Stimulated activated CD4-positive, alpha-beta T cell treated with anti-CD3 and anti-CD28 coated beads, TNF-alpha, amount 100 ng/mL, for 48 hours (primary cell): ENCODE measurements around the gene ACBD6.
"Not testable (repeated sequence)": the region's sequence is repeated elsewhere in the genome, so short reads cannot be mapped to it uniquely, and the experiment has no call there.

Experiments
- DNase-seq, 3 donors: peaks; one replicate each; pipeline ENCODE4 v3.0.0-alpha.2; 2020; ENCODE audit warnings: low read depth in 3 of 3

The ACBD6 gene

DNA sequence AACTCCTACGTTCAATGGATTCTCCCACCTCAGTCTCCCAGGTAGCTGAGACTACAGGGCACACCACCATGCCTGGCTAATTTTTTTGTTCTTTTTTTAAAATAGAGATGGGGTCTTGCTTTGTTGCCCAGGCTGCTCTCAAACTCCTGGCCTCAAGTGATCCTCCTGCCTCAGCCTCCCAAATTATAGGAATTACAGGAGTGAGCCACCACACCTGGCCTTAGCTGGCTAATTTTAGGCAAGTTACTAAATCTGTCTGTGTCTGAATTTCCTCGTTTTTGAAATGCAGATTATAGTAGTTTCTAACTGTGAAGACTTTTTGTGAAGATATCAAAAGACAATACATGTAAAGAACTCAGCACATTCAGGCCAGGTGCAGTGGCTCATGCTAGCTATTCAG lies 13.7 kb downstream of the ACBD6 start:
- DNase-seq: no peak

DNA sequence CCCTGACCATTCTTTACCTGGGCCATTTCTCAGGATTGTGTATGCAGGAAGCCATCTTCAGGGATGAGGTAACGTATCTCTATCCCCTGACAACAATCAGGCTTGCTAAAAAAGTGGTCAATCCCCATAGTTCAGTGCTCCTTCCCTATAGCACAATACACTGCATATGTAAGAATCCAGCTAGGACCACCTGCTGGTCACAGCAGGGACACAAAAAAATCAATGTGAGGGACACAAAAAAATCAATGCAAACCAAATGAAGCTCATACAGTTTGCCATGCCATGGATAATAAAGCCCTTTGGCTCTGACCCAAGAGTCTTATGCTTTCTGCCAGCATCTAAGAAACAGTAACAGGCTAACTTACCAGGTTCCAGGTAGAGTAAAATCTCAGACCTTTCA lies 16.3 kb downstream of the ACBD6 start:
- DNase-seq: no peak

DNA sequence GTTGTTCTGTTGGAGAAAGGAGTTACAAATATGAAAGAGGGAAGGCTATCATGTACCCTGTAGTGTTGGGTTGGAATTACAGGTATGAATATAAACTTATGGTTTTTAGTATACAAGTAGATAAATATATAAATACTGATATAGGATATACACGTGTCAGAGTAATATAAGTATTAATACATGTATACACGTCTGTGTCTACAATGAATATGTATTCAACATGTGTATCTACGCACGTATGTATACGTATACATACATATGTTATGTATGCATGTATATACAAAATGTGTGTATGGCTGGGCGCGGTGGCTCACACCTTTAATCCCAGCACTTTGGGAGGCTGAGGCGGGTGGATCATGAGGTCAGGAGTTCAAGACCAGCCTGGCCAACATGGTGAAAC lies 17.9 kb downstream of the ACBD6 start:
- no peak for DNase-seq

DNA sequence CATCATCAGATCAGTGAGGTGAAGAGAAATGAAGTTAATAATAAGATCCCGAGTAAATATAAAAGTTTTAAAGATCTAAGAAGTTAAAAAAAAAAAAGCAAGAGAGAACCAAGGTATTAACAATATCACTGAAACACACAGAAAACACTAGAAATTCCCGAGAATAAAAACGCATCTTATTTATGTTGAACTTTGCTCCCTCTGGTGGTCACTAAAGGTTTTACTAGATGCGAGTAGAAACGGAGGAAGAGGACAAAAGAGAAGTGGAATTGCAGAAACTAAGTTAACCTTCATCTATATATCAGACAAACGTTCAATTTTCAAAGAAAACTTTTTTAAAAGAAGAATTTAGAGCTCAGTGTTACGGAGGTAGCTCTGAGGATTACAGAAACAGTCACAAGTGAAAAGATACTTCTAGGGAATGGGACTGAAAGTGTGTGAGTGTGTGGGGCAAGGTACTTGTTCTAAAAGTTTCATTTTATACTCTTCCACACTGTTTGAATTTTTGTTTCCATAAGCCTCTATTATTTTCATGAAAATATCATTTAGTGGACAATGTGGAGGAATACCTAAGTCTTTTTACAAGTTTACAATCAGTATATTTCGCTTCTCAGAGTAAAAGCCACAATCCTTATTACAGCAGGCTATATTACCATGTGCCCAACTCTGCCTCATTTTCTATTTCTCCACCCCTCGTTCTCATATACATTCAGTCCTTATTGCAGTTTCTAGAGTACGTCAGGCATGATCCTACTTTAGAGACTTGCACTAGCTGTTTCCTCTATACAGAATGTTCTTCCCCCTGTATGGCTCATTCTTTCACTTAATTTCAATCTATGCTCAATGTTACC lies 19.7 kb downstream of the ACBD6 start:
- no peak for DNase-seq

DNA sequence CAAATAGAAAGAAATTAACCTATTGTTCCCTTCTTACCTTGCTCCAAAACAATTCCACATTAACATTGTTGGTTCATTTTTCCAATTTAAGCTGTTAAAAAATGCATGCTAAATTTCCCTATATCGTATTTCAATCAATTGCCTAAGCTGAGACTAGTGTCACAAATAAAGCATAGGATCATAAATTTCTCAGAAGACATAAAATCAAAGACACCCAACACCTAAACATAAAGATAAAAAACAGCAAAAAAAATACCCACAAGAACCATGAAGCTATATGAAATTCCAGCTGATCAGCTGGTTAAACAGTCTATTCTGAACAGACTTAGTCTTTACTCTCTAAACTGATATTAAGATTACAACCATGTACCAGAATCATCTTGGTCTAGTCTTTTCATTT lies 32.3 kb downstream of the ACBD6 start:
- no peak for DNase-seq

DNA sequence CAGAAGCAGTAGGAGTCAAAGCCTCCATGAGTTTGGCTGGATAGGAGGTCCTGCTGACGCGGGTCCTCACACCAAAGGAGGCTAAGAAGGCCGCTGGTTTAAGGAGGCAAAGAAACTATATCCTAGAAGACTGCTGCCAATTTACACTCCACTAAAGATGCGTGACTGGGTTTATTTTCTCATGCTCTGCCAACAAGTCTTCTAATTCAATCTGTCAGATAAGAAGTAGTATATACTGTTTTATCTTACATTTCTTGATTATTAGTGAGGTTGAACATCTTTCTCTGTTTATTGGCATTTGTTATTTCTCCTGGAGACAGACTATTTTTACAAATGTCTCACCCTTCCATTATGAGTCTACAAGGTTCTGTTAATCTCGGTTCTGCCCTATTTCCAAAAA lies 34.1 kb downstream of the ACBD6 start:
- DNase-seq: no peak

DNA sequence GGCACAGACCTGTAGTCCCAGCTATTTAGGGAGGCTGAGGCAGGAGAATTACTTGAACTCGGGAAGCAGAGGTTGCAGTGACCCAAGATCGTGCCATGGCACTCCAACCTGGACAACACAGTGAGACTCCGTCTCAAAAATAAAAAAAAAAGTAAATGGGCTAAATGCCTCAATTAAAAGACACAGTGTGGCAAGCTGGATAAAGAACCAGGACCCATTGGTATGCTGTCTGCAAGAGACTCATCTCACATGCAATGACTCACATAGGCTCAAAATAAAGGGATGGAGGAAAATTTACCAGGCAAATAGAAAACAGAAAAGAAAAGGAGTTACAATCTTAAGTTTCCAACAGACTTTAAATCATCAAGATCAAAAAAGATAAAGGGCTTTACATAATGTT lies 40.3 kb downstream of the ACBD6 start:
- DNase-seq: no peak

DNA sequence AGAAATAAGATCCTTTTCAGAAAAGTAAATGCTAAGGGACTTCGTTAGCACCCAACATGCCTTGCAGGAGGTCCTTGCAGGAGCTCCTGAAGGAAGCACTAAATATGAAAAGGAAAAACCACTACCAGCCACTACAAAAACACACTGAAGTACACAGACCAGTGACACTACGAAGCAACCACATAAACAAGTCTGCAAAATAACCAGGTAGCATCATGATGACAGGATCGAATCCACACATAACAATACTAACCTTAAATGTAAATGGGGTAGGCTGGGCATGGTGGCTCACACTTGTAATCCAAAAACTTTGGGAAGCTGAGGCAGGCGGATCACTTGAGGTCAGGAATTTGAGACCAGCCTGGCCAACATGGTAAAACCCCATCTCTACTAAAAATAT lies 40.7 kb downstream of the ACBD6 start:
- DNase-seq: not testable (repeated sequence)

DNA sequence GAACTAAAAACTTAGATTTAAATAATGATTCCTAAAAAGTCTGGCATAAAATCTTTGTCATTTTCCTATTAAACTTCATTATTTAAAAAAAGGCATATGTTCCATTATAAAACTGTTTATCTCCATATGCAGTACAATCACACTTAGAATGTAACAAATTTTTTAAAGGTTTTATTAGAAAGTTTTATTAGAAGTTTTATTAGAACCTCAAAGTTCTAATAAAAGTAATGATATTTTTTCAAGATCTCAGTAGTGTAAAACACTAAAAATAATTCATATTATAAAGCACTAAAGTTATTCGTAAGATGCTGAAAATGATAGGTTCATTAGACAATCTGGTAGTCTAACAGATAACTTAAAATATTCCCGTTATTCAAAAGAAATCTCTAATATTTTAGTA lies 43.6 kb downstream of the ACBD6 start:
- DNase-seq: no peak

DNA sequence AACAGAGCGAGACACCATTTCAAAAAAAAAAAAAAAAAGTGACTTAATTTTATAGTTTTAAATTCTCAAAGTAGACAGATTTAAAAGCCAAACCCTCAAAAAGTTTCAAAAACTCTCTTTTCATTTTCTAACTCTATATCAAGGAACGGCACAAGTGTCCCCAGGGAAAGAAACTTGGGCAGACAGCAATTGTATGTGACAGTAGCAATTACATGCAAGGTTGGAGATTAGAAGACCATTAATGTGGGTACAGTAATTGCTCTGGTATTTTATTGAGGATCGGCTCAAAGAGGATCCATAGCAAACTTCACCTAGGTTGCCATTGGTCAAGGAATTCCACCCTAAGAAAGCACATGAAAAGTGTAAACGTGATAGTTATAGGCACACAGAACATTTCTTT lies 46.2 kb downstream of the ACBD6 start:
- no peak for DNase-seq

DNA sequence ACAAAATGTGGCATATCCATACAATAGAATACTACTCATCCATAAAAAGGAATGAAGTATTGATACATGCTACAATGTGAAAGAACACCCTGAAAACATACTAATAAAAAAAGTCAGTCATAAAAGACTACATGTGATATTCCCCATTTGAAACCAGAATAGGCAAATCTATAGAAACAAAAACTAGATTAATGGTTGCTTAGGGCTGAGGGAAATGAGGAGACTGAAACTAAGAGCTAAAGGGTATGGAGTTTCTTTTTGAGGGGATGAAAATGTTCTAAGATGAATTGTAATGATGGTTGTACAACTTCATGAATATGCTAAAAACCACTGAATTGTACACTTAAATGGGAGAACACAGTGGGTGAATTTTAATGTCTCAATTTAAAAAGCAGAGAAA lies 50.9 kb downstream of the ACBD6 start:
- DNase-seq: no peak

DNA sequence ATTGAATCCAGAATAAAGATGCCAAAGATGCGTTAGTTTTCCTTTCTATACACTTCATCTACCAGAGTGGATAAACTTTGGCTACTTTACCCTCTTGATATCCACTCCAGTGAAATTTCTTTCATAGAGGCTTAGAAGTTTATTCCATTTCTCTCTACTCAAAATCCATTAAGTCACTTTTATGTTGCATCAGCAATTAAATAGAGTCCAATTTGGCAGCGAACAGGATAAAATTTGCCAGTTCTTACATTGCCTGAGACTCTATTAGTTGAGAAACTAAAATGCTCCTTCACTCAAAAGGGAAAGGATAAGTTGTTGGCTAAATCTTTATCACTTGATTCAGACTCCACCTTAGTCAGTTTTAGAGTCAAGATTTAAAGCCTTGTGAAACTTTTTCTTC lies 57.9 kb downstream of the ACBD6 start:
- no peak for DNase-seq

DNA sequence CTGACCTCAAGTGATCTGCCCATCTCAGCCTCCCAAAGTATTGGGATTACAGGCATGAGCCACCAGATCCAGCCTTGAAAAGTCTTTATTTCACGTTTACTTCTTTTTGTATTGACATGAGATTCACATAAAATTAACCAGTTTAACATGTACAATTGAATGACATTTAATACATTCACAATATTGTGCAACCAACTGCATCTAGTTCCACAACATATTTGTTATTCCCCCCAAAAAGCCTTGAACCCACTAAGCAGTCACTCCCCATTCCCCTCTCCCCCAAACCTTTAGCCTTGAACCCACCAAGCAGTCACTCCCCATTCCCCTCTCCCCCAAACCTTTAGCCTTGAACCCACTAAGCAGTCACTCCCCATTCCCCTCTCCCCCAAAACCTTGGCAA lies 62.0 kb downstream of the ACBD6 start:
- no peak for DNase-seq

DNA sequence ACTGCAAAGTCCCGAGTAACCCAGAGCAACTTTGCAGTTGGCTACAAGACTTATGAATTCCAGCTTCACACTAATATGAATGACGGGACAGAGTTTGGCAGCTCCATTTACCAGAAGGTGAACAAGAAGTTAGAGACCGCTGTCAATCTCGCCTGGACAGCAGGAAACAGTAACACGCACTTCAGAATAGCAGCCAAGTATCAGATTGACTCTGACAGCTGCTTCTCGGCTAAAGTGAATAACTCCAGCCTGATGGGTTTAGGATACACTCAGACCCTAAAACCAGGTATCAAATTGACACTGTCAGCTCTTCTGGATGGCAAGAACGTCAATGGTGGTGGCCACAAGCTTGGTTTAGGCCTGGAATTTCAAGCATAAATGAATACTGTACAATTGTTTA lies 66.8 kb downstream of the ACBD6 start:
- no peak for DNase-seq

DNA sequence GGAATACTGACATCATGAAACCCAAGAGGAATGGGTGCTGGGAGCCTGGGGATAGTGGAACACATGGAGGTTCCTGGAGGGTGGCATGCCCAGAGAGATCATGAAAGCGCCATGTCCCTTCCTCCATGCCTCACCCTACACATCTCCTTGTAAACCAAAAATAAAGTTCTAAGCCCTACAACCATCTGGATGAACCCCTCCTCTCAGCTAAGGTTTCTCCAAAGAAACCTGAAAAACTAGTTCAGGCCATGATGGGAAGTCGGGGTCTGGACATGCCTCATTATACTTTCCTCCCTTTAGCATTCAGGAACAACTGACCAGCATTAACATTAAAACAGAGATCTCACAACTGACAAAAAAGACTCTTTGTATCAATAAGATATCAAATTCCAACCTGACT lies 68.5 kb downstream of the ACBD6 start:
- DNase-seq: no peak

DNA sequence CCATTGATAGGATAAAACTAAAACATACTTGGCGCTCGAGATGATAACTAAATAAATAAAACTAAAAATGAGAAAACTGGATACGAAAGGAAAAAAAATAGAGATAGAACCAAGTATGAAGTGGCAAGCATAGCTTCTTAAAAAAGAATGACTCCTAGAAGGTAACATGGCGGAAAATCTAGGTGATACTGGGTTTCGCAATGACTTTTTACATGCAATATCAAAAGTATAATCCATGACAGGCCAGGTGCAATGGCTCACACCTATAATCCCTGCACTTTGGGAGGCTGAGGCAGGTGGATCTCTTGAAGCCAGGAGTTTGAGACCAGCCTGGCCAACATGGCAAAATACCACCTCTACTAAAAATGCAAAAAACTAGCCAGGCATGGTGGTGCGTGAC lies 70.7 kb downstream of the ACBD6 start:
- no peak for DNase-seq

DNA sequence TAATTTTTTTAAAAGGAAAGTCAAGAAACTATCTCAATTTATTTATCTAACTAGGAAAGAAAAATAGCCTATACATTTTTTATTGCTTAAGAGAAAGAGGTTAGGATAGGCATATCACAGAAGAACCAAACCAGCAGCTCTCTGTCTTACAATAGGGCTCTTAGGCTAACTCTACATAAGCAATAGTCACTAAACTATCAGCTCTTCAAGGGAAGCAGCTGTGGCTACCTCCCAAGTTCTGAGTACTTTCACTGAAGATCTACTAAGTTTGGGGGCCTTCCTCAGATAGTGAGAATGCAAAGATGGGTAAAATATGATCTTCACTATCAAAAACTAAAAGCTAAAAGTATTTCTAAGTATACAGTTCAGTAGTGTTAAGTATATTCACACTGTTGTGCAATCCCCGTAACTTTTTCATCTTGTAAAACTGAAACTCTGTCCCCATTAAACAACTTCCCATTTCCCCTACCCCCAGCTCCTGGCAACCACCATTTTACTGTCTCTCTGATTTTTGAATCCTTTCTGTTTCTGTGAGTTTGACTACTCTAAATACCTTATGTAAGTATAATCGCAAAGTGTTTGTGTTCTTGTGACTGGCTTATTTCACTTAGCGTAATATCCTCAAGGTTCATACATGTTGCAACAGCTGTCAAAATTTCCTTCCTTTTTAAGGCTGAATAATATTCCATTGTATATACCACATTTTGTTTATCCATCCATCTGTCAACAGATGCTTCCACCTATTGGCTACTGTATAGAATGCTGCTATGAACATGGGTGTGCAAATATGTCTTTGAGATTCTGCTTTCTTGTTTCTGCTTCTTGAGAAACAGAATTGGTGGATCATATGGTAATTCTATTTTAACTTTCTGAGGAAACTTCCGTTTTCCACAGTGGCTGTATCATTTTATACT lies 73.3 kb downstream of the ACBD6 start:
- DNase-seq: no peak

DNA sequence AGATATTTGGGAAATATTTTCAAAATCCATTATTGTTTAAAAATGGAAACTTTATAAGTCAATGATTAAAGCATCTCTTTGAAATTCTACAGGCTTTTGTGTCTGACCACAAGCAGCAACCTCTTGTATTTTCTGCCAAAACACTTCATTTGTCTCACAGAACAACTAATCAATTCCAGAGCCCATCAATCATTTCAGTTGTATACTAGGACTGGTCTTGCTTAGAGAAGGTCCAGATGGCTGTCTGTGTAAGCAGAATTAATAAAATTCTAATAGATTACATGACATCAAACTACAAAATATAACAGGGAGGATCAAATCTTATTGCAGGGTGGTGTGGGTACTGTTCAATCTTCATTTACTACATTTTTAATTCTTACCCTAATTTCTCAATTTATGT lies 76.4 kb downstream of the ACBD6 start:
- no peak for DNase-seq

DNA sequence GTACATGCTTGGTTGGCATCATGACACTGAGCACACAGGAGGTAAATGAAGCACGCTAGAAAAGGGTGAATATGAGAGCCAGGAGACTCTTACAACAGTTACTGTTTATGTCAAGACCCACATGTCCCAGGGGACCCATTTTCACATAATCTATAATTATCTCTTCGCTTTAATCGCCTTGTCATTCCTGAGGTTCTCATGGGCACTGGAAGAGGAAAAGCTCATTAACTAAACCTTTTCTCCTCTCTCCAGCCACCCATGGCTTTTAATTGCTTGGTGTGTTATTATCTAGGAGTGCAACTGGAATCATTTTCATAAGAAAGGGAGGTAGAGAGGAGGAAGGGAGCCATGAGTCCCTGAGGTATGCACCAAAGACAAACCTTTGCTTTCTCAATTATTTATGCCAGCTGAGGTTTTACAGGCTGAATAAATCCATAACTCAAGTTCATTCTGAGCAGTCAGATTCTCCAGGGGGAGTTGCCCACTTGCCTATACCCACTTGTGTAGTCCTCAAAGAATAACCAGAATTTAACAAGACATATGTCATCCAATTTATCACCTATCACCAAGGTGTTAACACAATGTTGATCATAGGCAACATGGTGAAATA lies 77.4 kb downstream of the ACBD6 start:
- DNase-seq: no peak

DNA sequence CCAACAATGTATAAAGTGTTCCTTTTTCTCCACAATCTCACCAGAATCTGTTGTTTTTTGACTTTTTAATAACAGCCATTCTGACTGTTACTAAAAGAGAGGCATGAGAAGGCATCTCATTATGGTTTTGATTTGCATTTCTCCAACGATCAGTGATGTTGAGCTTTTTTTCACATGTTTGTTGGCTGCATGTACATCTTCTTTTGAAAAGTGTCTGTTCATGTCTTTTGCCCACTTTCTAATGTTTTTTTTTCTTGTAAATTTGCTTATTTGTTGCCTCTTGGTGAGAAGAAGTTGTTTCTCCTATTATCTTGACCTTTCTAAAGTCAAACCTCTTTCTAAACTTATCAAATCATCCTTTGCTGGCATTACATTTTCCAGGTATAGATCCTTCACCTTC lies 80.8 kb downstream of the ACBD6 start:
- no peak for DNase-seq

DNA sequence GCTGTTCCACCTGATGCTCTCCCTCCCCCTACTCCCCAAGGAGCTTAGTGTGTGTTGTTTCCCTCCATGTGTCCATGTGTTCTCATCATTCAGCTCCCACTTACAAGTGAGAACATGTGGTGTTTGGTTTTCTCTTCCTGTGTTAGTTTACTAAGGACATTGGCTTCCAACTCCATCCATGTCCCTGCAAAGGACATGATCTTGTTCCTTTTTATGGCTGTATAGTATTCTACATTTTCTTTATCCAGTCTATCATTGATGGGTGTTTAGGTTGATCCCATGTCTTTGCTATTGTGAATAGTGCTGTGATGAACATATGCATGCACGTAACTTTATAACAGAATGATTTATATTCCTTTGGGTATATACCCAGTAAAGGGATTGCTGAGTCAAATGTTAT lies 81.2 kb downstream of the ACBD6 start:
- not testable (repeated sequence) for DNase-seq

DNA sequence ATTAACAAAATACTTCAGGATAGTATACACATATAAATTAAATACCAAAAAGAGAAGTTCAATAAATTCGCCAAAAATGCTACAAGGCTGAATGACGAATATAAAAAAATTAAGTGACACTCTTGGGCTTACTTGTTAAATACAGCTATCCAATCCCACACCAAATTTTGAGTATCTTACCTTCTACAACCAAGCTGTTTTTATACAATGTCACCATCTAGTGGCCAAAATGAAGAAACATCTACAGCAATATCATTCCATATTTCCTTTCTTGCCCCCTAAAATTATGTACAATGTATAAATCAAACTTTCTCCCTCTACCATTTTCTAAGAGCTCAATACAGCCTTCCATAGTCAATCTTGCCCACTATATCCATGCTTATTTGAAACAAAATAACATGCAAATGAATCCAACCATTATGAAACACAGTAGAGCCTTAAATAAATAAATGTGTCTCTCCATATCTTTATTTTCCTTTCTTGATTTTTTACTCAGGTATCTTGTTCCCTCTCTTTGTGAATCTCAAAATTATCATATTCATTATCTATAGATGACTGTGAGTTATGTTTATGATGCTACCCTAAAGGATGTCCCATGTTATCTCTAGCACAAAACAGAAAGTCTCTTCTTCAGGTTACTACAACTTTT lies 86.3 kb downstream of the ACBD6 start:
- DNase-seq: no peak
